CD4-positive, alpha-beta T cell (primary cell): Measurements from ENCODE around the gene TNFRSF1B. TPM values are rescaled to one million over a fixed set of nuclear protein-coding genes. Genes with fewer than 3 reads are reported as not detected.
A peak's percentile ranks its signal among the peaks of the same experiment; 100 is the strongest.

ENCODE experiments used
- ATAC-seq: fragments of 200-7000 bp; cut with Tn5 transposase; one replicate; pipeline ENCODE4 v1.10.0; 2022; ENCODE audit warnings: mild to moderate bottlenecking; ENCODE audit not compliant: poor library complexity
- CTCF ChIA-PET: fragments of 350-600 bp; sonication (Branson Sonifier 250); formaldehyde crosslinking; loops from one replicate; lab custom pipeline; 2021; ENCODE audit warnings: antibody characterized with exemption, inconsistent platforms; lab: Charles Lee
- POLR2A ChIA-PET: fragments of 350-600 bp; sonication (Branson Sonifier 250); formaldehyde crosslinking; loops from one replicate; lab custom pipeline; 2021; ENCODE audit warnings: antibody characterized with exemption, inconsistent platforms; lab: Charles Lee
- DNase-seq, 14 experiments: peaks; one replicate each; pipeline ENCODE4 v3.0.0-alpha.2; 2013 to 2020; ENCODE audit warnings: mixed read lengths in 2 of 14
- H3K27ac ChIP-seq, 2 donors: one replicate each; pipeline versions ENCODE4 v1.5.1 to v1.7.0; 2013; ENCODE audit warnings: low read length in 2 of 2, low read depth in 1 of 2, mild to moderate bottlenecking in 1 of 2
- H3K27me3 ChIP-seq, 2 experiments: 1 replicate in 1 of 2; 2 replicates in 1 of 2; pipeline versions ENCODE4 v1.6.1 to v1.7.0; 2013; ENCODE audit warnings: low read length in 2 of 2, control low read depth in 1 of 2, mild to moderate bottlenecking in 1 of 2, moderate library complexity in 1 of 2; ENCODE audit not compliant: insufficient read depth in 2 of 2, control insufficient read depth in 1 of 2
- H3K36me3 ChIP-seq: one replicate; pipeline ENCODE4 v1.6.1; 2013; ENCODE audit warnings: low read length, control low read depth; ENCODE audit not compliant: insufficient read depth
- H3K4me1 ChIP-seq: one replicate; pipeline ENCODE4 v1.6.1; 2013; ENCODE audit warnings: low read length, control low read depth; ENCODE audit not compliant: insufficient read depth
- H3K4me3 ChIP-seq: one replicate; pipeline ENCODE4 v1.5.1; 2013; ENCODE audit warnings: mild to moderate bottlenecking, low read length, moderate library complexity
- H3K9me3 ChIP-seq, 2 experiments: 1 replicate in 1 of 2; 2 replicates in 1 of 2; pipeline versions ENCODE4 v1.6.1 to v1.7.0; 2013; ENCODE audit warnings: low read length in 2 of 2, mild to moderate bottlenecking in 2 of 2, control low read depth in 1 of 2, moderate library complexity in 1 of 2; ENCODE audit not compliant: control insufficient read depth in 1 of 2, insufficient read depth in 1 of 2
- H3K27ac Mint-ChIP-seq: one replicate; pipeline ENCODE4 v1.8.0; 2020; ENCODE audit warnings: mixed read lengths
- H3K27me3 Mint-ChIP-seq: one replicate; pipeline ENCODE4 v1.8.0; 2021; ENCODE audit warnings: mixed read lengths
- H3K36me3 Mint-ChIP-seq: one replicate; pipeline ENCODE4 v1.8.0; 2021; ENCODE audit warnings: low read depth, mixed read lengths
- H3K4me1 Mint-ChIP-seq: one replicate; pipeline ENCODE4 v1.8.0; 2021; ENCODE audit warnings: low read depth, mixed read lengths
- H3K4me3 Mint-ChIP-seq: one replicate; pipeline ENCODE4 v1.8.0; 2020; ENCODE audit warnings: mild to moderate bottlenecking, mixed read lengths
- H3K9me3 Mint-ChIP-seq: one replicate; pipeline ENCODE4 v1.8.0; 2020; ENCODE audit warnings: mixed read lengths
- CTCF ChIP-seq: fragments of 200-600 bp; IDR thresholded peaks from one replicate; pipeline ENCODE4 v1.8.0; 2022; ENCODE audit warnings: antibody characterized with exemption, mild to moderate bottlenecking
- intact Hi-C, 2 experiments: fragments of 100-400 bp; cut with DNase I in 1 of 2; cut with micrococcal nuclease in 1 of 2; formaldehyde crosslinking; loops; one replicate each; pipeline versions ENCODE4 v1.15.1 to v1.9.0; 2023 to 2025; cut with DNase I, micrococcal nuclease
- total RNA-seq, 174 experiments: library from RNA in 2 of 174; stranded (reverse) in 2 of 174; gene quantifications; one replicate each; pipeline ENCODE4 v1.2.3 and lab custom pipeline; 2021 to 2026

TNFRSF1B gene
- total RNA-seq, 2 experiments from 2014 or later, result 61.9 to 62.6 TPM

DNA sequence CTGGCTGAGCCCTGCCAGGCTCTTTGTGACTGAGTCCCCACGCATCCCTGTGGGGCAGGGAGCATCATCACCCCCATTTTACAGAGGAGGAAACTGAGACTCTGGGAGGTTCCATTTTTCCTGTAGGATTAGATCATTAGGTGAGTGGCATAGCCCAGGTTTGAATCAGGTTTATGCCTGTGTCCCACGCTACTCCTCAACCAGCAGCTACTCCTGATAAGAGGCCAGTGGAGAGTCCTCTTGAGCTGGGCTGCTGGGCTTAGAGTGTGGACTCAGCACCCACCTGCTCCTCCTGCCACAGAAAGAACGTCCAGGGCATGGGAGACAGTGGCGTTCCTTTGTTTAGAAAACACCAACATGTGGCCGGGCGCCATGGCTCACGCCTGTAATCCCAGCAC is 30.7 kb downstream of the TNFRSF1B start:
- Mint-ChIP-seq H3K9me3 (no peaks in the 10 kb centered on the region), H3K27me3 (no peaks in the 10 kb centered on the region), H3K4me1 (peaks cover 2% of the 10 kb centered on the region), H3K27ac (no peak overlapping the region), H3K4me3 (no peak overlapping the region), H3K36me3 (peaks cover 50% of the 10 kb centered on the region)
- Histone ChIP-seq H3K9me3 (no peaks in the 10 kb centered on the region), H3K4me3 (no peak overlapping the region), H3K27ac (no peak overlapping the region), H3K4me1 (peaks cover 45% of the 10 kb centered on the region), H3K36me3 (peaks cover 91% of the 10 kb centered on the region), H3K27me3 (no peaks in the 10 kb centered on the region)
- CTCF ChIA-PET, result interaction anchor here (1.8 to 7.3 kb wide), 2 partner anchors 73 kb away, joined by 15 to 42 read pairs; no protein-coding TSS in a partner anchor
- POLR2A ChIA-PET, result interaction anchor here (1.3 kb wide), 1 partner anchor 73 kb away, joined by 5 read pairs; no protein-coding TSS in a partner anchor
- DNase-seq (no peak), ATAC-seq (no peak)
- TF ChIP-seq CTCF, result no peak
- intact Hi-C loops, result no loop called here

GRCh38 chr1:12200208-12200607 is 33.4 kb downstream of the TNFRSF1B start:
- no peaks in the 10 kb centered on the region for H3K9me3 Mint-ChIP-seq
- H3K27ac Mint-ChIP-seq, result peak overlapping the region; percentile 42
- no peak overlapping the region for H3K4me3 Mint-ChIP-seq
- DNase-seq (no peak), ATAC-seq (no peak)
- H3K4me1 Mint-ChIP-seq, result peaks cover 27% of the 10 kb centered on the region
- peaks cover 43% of the 10 kb centered on the region for H3K36me3 Mint-ChIP-seq
- peaks cover 59% of the 10 kb centered on the region for H3K4me1 ChIP-seq
- no peaks in the 10 kb centered on the region for H3K9me3 ChIP-seq
- intact Hi-C loops, result no loop called here
- H3K27ac ChIP-seq, result no peak overlapping the region
- ChIA-PET CTCF (interaction anchor here (7.3 kb wide), 1 partner anchor 76 kb away, joined by 42 read pairs; no protein-coding TSS in a partner anchor), POLR2A (interaction anchor here (0.7 to 1.7 kb wide), 2 partner anchors 50 to 76 kb away, joined by 3 to 5 read pairs; no protein-coding TSS in a partner anchor)
- H3K4me3 ChIP-seq, result no peak overlapping the region
- peaks cover 82% of the 10 kb centered on the region for H3K36me3 ChIP-seq
- H3K27me3 Mint-ChIP-seq, result no peaks in the 10 kb centered on the region
- H3K27me3 ChIP-seq, result no peaks in the 10 kb centered on the region
- TF ChIP-seq CTCF, result no peak

DNA sequence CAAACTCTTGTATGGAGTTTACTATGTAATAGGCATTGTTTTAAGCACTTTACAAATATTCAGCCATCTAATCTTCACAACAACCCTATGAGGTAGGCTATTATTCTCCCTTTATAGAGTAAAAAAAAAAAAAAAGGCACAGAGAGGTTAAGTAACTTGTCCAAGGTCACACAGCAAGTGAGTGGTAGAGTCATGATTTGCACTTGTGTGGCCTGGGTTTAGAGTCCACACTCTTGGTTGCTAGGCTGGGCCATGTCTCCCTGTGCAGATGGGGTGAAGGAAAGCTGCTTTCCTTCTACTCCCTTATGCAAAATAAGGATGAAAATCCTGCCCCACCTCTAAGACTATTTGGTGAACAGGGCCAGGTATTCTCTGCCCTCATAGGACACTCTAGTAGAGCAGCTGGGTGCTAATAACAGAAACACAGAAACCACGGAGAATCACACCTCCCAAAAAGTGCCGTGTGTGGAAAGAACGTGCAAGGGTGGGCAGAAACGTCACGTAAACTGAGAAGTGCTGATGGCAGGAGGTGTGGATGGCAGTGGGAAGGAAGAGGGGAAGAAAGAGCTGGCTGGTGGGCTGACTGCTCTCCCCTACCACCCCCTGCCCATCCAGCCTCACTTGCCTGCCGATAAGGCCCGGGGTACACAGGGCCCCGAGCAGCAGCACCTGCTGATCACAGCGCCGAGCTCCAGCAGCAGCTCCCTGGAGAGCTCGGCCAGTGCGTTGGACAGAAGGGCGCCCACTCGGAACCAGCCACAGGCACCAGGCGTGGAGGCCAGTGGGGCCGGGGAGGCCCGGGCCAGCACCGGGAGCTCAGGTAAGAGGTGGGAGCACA is 34.8 kb downstream of the TNFRSF1B start:
- intact Hi-C loops, result no loop called here
- ATAC-seq (no peak), DNase-seq (peak in 2 of 14 experiments; percentile 38 to 72)
- no peak overlapping the region for H3K4me3 Mint-ChIP-seq
- Histone ChIP-seq H3K27ac (peak overlapping the region in 1 of 2 donors; percentile 40), H3K9me3 (no peaks in the 10 kb centered on the region), H3K4me3 (no peak overlapping the region), H3K4me1 (peaks cover 59% of the 10 kb centered on the region), H3K27me3 (no peaks in the 10 kb centered on the region), H3K36me3 (peaks cover 76% of the 10 kb centered on the region)
- no peak overlapping the region for H3K27ac Mint-ChIP-seq
- H3K9me3 Mint-ChIP-seq, result no peaks in the 10 kb centered on the region
- TF ChIP-seq CTCF, result no peak
- CTCF ChIA-PET, result interaction anchor here (7.3 kb wide), 1 partner anchor 77 kb away, joined by 42 read pairs; no protein-coding TSS in a partner anchor
- H3K4me1 Mint-ChIP-seq, result peaks cover 30% of the 10 kb centered on the region
- POLR2A ChIA-PET, result interaction anchor here (0.9 to 1.1 kb wide), 2 partner anchors 24 to 77 kb away, joined by 3 read pairs; no protein-coding TSS in a partner anchor
- peaks cover 43% of the 10 kb centered on the region for H3K36me3 Mint-ChIP-seq
- no peaks in the 10 kb centered on the region for H3K27me3 Mint-ChIP-seq
